Adrenal gland (tissue), 12 donors: ENCODE data around the gene TXN2. TPM values are rescaled to one million over a fixed set of nuclear protein-coding genes. Genes with fewer than 3 reads are reported as not detected.
"Not testable (repeated sequence)": the region's sequence is repeated elsewhere in the genome, so short reads cannot be mapped to it uniquely, and the experiment has no call there.

ENCODE experiments used
- DNase-seq, 7 donors: peaks; one replicate each; pipeline ENCODE4 v3.0.0-alpha.2; 2019 to 2020
- H3K27ac ChIP-seq, 5 donors: fragments of 200-600 bp; sonication (generic) in 4 of 5; 1 replicate in 3 of 5; 2 replicates in 2 of 5; pipeline versions ENCODE4 v1.5.1 to v1.8.0; 2016 to 2020; ENCODE audit warnings: mild to moderate bottlenecking in 1 of 5
- H3K27me3 ChIP-seq: fragments of 200-600 bp; 2 replicates; pipeline ENCODE4 v1.8.0; 2021
- H3K36me3 ChIP-seq, 2 donors: fragments of 200-600 bp; replicated peaks in 1 of 2; 1 replicate in 1 of 2; 2 replicates in 1 of 2; pipeline versions ENCODE4 v1.5.1 to v1.8.0; 2018 to 2022
- H3K4me1 ChIP-seq, 2 donors: fragments of 200-600 bp; replicated peaks in 1 of 2; 1 replicate in 1 of 2; 2 replicates in 1 of 2; pipeline versions ENCODE4 v1.5.1 to v1.8.0; 2018 to 2021
- H3K4me3 ChIP-seq, 4 donors: fragments of 200-600 bp; sonication (generic) in 3 of 4; one replicate each; pipeline ENCODE4 v1.5.1; 2016 to 2018
- H3K9me3 ChIP-seq, 3 donors: fragments of 200-600 bp; sonication (generic) in 1 of 3; replicated peaks in 1 of 3; 1 replicate in 2 of 3; 2 replicates in 1 of 3; pipeline versions ENCODE4 v1.5.1 to v1.8.0; 2016 to 2021
- CTCF ChIP-seq, 6 experiments: fragments of 450-650 bp in 4 of 6; fragments of 200-600 bp in 2 of 6; sonication (generic) in 1 of 6; IDR thresholded peaks; 1 replicate in 5 of 6; 2 replicates in 1 of 6; pipeline versions ENCODE4 v1.5.1 to v1.8.0; 2016 to 2021; ENCODE audit warnings: antibody characterized with exemption in 6 of 6, mild to moderate bottlenecking in 2 of 6, moderate library complexity in 1 of 6
- POLR2A ChIP-seq, 2 donors: fragments of 450-650 bp; IDR thresholded peaks; one replicate each; pipeline ENCODE4 v1.6.1; 2017; ENCODE audit warnings: antibody characterized with exemption in 2 of 2, mild to moderate bottlenecking in 2 of 2, moderate library complexity in 1 of 2
- WGBS, 4 donors: extraction: QIAGEN DNeasy Blood & Tissue Kit in 2 of 4; methylation state at CpG; one replicate each; pipeline versions ENCODE4 v1.1.5 to v1.1.7; 2013 to 2017; 5-methylcytosine and 5-hydroxymethylcytosine counted together
- intact Hi-C, 2 donors: fragments of 100-400 bp; cut with DNase I; formaldehyde crosslinking; loops; one replicate each; pipeline versions ENCODE4 v1.14.1 to v1.15.0; 2022 to 2023
- polyA plus RNA-seq, 3 donors: library from polyadenylated mRNA; stranded (reverse); fragments of 200-250 nt in 2 of 3; fragments of 350-450 nt in 1 of 3; fragmentation: Illumina TruSeq in 1 of 3; extraction: RNeasy Lipid Tissue Mini Kit (QIAGEN cat#74804) in 1 of 3; gene quantifications; one replicate each; pipeline ENCODE4 v1.2.3, GENCODE V29; 2013 to 2014
- total RNA-seq, 9 donors: library from RNA; depleted of rRNA in 4 of 9; stranded (reverse); fragments of >200 nt in 4 of 9; fragments of 120-200 nt in 1 of 9; fragmentation: NEBNext Ultra II Directional in 1 of 9; extraction: Animal tissue kit (Norgen Biotek cat#: 25700) in 1 of 9; gene quantifications; one replicate each; pipeline versions ENCODE4 v1.1.0 to v1.2.4, GENCODE V29; 2013 to 2023
- donor health status: healthy with polysubstance abuse.
- donor health status: Bipolar disorder and iron deficiency.
- donor health status: DM: yes; HTN: yes; CAD: no.
- donor health status: DM: no; HTN: no; CAD: no.
- donor health status: DM: no; HTN: no; CAD: no.
- donor health status: DM: yes; HTN: yes; CAD: no.

TXN2 gene
- total and polyA plus RNA-seq, 12 donors = 160 to 245 (median 202) TPM

- no peak for TF ChIP-seq CTCF (IDR thresholded peaks at IDR 0.05)
- TF ChIP-seq POLR2A (IDR thresholded peaks at IDR 0.05) = no peak
- peaks cover 0 to 21% of the 10 kb centered on the region in 2 donors for H3K4me1 ChIP-seq
- no peaks in the 10 kb centered on the region for H3K27me3 ChIP-seq
- intact Hi-C loops = no loop called here
- H3K27ac ChIP-seq = peak overlapping the region; percentile 40 to 89 (median 88)
- peak overlapping the region in 3 of 4 donors; percentile 51 to 90 (median 89) for H3K4me3 ChIP-seq
- 3 to 6% (median 5%) methylated on average over 8 of the region's 8 CpGs for WGBS, 4 donors
- no peaks in the 10 kb centered on the region for H3K9me3 ChIP-seq
- peak in 2 of 7 donors; percentile 40 to 41 for DNase-seq
- peaks cover 0 to 35% of the 10 kb centered on the region in 2 donors for H3K36me3 ChIP-seq
Measured at GRCh38 chr22:36528341-36528740, 46.9 kb upstream of the TXN2 start.

GRCh38 chr22:36522662-36523061, 41.2 kb upstream of the TXN2 start:
- WGBS, 4 donors = 83 to 95% (median 92%) methylated on average over 6 of the region's 6 CpGs
- Histone ChIP-seq H3K27ac (no peak overlapping the region), H3K9me3 (no peaks in the 10 kb centered on the region), H3K36me3 (peaks cover 0 to 92% of the 10 kb centered on the region in 2 donors), H3K27me3 (no peaks in the 10 kb centered on the region), H3K4me1 (peaks cover 0 to 9% of the 10 kb centered on the region in 2 donors), H3K4me3 (no peak overlapping the region)
- TF ChIP-seq POLR2A (IDR thresholded peaks at IDR 0.05) (no peak), CTCF (IDR thresholded peaks at IDR 0.05) (no peak)
- intact Hi-C loops = no loop called here
- DNase-seq = no peak

- Histone ChIP-seq H3K4me3 (no peak overlapping the region), H3K27me3 (no peaks in the 10 kb centered on the region), H3K36me3 (peaks cover 0 to 100% of the 10 kb centered on the region in 2 donors), H3K27ac (no peak overlapping the region), H3K9me3 (no peaks in the 10 kb centered on the region), H3K4me1 (no peaks in the 10 kb centered on the region)
- intact Hi-C loops = no loop called here
- DNase-seq = no peak
- TF ChIP-seq POLR2A (IDR thresholded peaks at IDR 0.05) (no peak), CTCF (IDR thresholded peaks at IDR 0.05) (no peak)
- WGBS, 4 donors = 73 to 87% (median 80%) methylated on average over 3 of the region's 3 CpGs
Measured at GRCh38 chr22:36520423-36520822, 39.0 kb upstream of the TXN2 start.

- H3K4me1 ChIP-seq, H3K9me3 ChIP-seq, H3K27ac ChIP-seq, DNase-seq, H3K27me3 ChIP-seq, H3K4me3 ChIP-seq, intact Hi-C loops: not testable (repeated sequence)
- H3K36me3 ChIP-seq = peaks cover 0 to 100% of the 10 kb centered on the region in 2 donors
- WGBS, 4 donors = 72 to 98% (median 83%) methylated on average over 2 of the region's 2 CpGs
Measured at GRCh38 chr22:36519906-36520305, 38.5 kb upstream of the TXN2 start.

- peaks cover 0 to 95% of the 10 kb centered on the region in 2 donors for H3K36me3 ChIP-seq
- no peak overlapping the region for H3K27ac ChIP-seq
- H3K4me3 ChIP-seq = no peak overlapping the region
- no peak for DNase-seq
- intact Hi-C loops = no loop called here
- no peaks in the 10 kb centered on the region for H3K9me3 ChIP-seq
- H3K4me1 ChIP-seq = no peaks in the 10 kb centered on the region
- no peak for TF ChIP-seq CTCF (IDR thresholded peaks at IDR 0.05)
- no peak for TF ChIP-seq POLR2A (IDR thresholded peaks at IDR 0.05)
- 86 to 100% (median 95%) methylated on average over 1 of the region's 1 CpG for WGBS, 4 donors
- H3K27me3 ChIP-seq = no peaks in the 10 kb centered on the region
Measured at GRCh38 chr22:36514766-36515165, 33.3 kb upstream of the TXN2 start.
